ENCODE data around the gene BAG3. TPM values are rescaled to one million over a fixed set of nuclear protein-coding genes. Genes with fewer than 3 reads are reported as not detected.

Gene BAG3
- total and polyA plus RNA-seq, 2 of the 8 experiments (the other 6 are each of a cell fraction or from before 2014, with no cell fraction given), result 3.5 to 13.3 TPM

- TF ChIP-seq RFX5 (IDR thresholded peaks at IDR 0.05; ENCODE audit: borderline replicate concordance, low read depth, low read length) (no peak), RXRA (IDR thresholded peaks at IDR 0.05; ENCODE audit: insufficient read depth, low read depth, low read length) (no peak), GABPA (IDR thresholded peaks at IDR 0.05; ENCODE audit: borderline replicate concordance, insufficient read depth, low read length) (no peak), KDM4A (IDR thresholded peaks at IDR 0.05; ENCODE audit: low read depth, low read length, severe bottlenecking) (no peak), ZNF274 (IDR thresholded peaks at IDR 0.05; ENCODE audit: borderline replicate concordance, extremely low read depth, low read length) (no peak), HDAC6 (IDR thresholded peaks at IDR 0.05; ENCODE audit: low read depth, low read length) (no peak), SP2 (IDR thresholded peaks at IDR 0.05; ENCODE audit: low read length) (no peak), POU5F1 (IDR thresholded peaks at IDR 0.05; ENCODE audit: low read depth, low read length) (no peak), KDM5A (IDR thresholded peaks at IDR 0.05; ENCODE audit: low read length) (no peak), SUZ12 (IDR thresholded peaks at IDR 0.05; ENCODE audit: low read length) (no peak)
These were observed 64.7 kb downstream of the BAG3 start for GRCh38 chr10:119715628-119716505.

More at GRCh38 chr10:119715628-119716505, 64.7 kb downstream of the BAG3 start:
- no peaks in the 10 kb centered on the region for H3K79me2 ChIP-seq (ENCODE audit: control insufficient read depth in 1 of 2, insufficient read depth in 2 of 2, low read length in 2 of 2)
- peaks cover 5% of the 10 kb centered on the region in 2 experiments; a peak in 1 of 4 replicates for H3K9me3 ChIP-seq (ENCODE audit: insufficient read depth in 2 of 2, low read depth in 1 of 2, low read length in 1 of 2)
- FAIRE-seq (no peak), DNase-seq (ENCODE audit: low read depth in 1 of 2, low spot score in 2 of 2) (no peak)
- H3K79me1 ChIP-seq (ENCODE audit: low read depth, low read length), result no peaks in the 10 kb centered on the region
- H2BK12ac ChIP-seq (ENCODE audit: low read depth, low read length), result no peak overlapping the region
- no peaks in the 10 kb centered on the region for H4K20me1 ChIP-seq (replicated peaks in 1 of 2; ENCODE audit: control insufficient read depth in 1 of 2, insufficient read depth in 2 of 2, low read length in 2 of 2)
- no peak overlapping the region for H2AK5ac ChIP-seq (ENCODE audit: low read depth, low read length)
- H3K4ac ChIP-seq (replicated peaks; ENCODE audit: insufficient read length, low read depth, low read length), result no peak overlapping the region
- 84% methylated on average over 8 of the region's 8 CpGs; no CpG with 5 or more reads in 1 of the 2 experiments for WGBS, 2 experiments (ENCODE audit: extremely low coverage in 1 of 2, insufficient coverage in 1 of 2, insufficient read length in 1 of 2, insufficient replicate concordance in 2 of 2, low coverage in 1 of 2, low lambda C conversion rate in 2 of 2, missing lambda C conversion rate in 1 of 2)
- no peak overlapping the region for H4K8ac ChIP-seq (ENCODE audit: extremely low read depth, insufficient read depth, low read length)
- H2AFZ ChIP-seq (ENCODE audit: low read length), result 0 out of 2 replicates have a peak overlapping the region, but pooled peaks have one; percentile 36
- no peak overlapping the region for H2BK5ac ChIP-seq (ENCODE audit: low read depth, low read length)
- CTCF ChIA-PET (ENCODE audit: partially characterized antibody), result interaction anchor here (1.0 to 1.7 kb wide), 2 partner anchors 35 to 108 kb away, joined by 3 to 5 read pairs; no protein-coding TSS in a partner anchor
- H3K36me3 ChIP-seq (ENCODE audit: control insufficient read depth in 2 of 4, insufficient read depth in 4 of 4, low read length in 3 of 4), result no peaks in the 10 kb centered on the region
- H3K4me3 ChIP-seq (ENCODE audit: extremely low read depth in 1 of 4, insufficient read depth in 2 of 4, low read depth in 3 of 4, low read length in 4 of 4), result no peak overlapping the region
- H3K18ac ChIP-seq (ENCODE audit: extremely low read depth, low read length), result no peak overlapping the region
- H3K4me2 ChIP-seq (ENCODE audit: insufficient read depth in 1 of 2, low read depth in 2 of 2, low read length in 2 of 2), result no peak overlapping the region
- POLR2A ChIA-PET (ENCODE audit: partially characterized antibody), result interaction anchor here (2.8 to 3.2 kb wide), 2 partner anchors 10 to 28 kb away, joined by 7 to 11 read pairs; partner anchors contain the start of gene INPP5F
- no peak overlapping the region for H3K23ac ChIP-seq (ENCODE audit: insufficient read length)
- H3K23me2 ChIP-seq (ENCODE audit: low read depth, low read length), result no peaks in the 10 kb centered on the region
- no peak overlapping the region for H3K9ac ChIP-seq (replicated peaks in 1 of 4; ENCODE audit: extremely low read depth in 1 of 4, low read depth in 3 of 4, low read length in 3 of 4)
- H2BK120ac ChIP-seq (replicated peaks; ENCODE audit: low read depth, low read length), result no peak overlapping the region
- 0 out of 2 replicates have a peak overlapping the region, but pooled peaks have one; percentile 32 for H2BK20ac ChIP-seq (ENCODE audit: low read length)
- H3K14ac ChIP-seq (ENCODE audit: insufficient read length), result no peak overlapping the region
- H3K27ac ChIP-seq (ENCODE audit: low read depth, low read length), result no peak overlapping the region
- H3K4me1 ChIP-seq (replicated peaks in 1 of 4; ENCODE audit: control insufficient read depth in 3 of 4, insufficient read depth in 4 of 4, low read length in 3 of 4), result peaks cover 0 to 2% (median 0%) of the 10 kb centered on the region in 4 experiments; a peak in 2 of 7 replicates
- H3K27me3 ChIP-seq (replicated peaks in 1 of 4; ENCODE audit: control insufficient read depth in 3 of 4, extremely low read depth in 1 of 4, insufficient read depth in 3 of 4, low read length in 3 of 4), result no peaks in the 10 kb centered on the region
- no peak overlapping the region for H4K5ac ChIP-seq (ENCODE audit: insufficient read length, low read depth, low read length)
- H3K56ac ChIP-seq (replicated peaks; ENCODE audit: insufficient read length, low read depth, low read length), result no peak overlapping the region
- H2BK15ac ChIP-seq (ENCODE audit: low read length), result no peak overlapping the region
- H4K91ac ChIP-seq (replicated peaks; ENCODE audit: insufficient read length, low read length), result no peak overlapping the region

Measured in H1 (cell line).